GM19240 (cell line): ENCODE data around the gene SLC5A3.

ENCODE experiments used
- DNase-seq: peaks from one replicate; pipeline ENCODE4 v3.0.0; 2011; ENCODE audit warnings: low spot score; ENCODE audit not compliant: insufficient read length

SLC5A3 gene

DNA sequence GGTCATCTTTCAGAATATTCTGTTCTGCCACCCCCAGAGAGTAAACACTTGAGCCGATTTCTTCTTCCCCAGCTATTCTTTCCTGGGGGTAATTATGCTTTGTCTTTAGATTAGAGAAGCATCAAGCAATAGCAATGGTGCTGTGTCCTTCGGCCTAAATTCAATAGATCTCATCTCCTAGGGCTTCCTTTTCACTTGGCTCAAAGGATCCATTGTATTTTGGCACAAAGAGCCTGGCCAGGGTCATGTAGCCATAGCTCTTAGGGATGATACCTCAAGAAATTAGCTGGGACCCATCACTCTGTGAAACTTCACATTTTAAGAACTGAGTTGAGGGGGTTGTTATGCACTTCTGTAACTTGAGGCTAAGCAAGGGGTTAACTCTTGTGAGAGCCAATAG, 27.0 kb downstream of the SLC5A3 start:
- no peak for DNase-seq

DNA sequence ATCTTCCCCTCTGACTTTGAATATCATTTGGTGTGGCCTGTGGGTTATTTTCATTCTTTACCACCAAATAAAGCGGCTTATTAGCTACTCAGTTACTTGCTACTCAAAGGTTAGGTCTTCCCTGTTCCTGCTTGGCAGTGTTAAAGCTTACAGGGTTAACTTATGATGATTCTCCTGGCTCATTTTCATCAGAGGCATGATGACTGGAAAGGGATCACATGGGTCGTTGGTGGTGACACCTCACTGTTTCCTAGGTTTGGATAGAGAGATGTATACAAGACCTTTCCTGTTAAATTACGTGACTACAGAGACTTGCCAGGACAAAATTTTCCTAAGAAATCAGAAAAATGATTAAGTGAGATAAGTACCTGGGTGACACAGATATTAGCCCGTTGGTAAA, 27.4 kb downstream of the SLC5A3 start:
- no peak for DNase-seq

DNA sequence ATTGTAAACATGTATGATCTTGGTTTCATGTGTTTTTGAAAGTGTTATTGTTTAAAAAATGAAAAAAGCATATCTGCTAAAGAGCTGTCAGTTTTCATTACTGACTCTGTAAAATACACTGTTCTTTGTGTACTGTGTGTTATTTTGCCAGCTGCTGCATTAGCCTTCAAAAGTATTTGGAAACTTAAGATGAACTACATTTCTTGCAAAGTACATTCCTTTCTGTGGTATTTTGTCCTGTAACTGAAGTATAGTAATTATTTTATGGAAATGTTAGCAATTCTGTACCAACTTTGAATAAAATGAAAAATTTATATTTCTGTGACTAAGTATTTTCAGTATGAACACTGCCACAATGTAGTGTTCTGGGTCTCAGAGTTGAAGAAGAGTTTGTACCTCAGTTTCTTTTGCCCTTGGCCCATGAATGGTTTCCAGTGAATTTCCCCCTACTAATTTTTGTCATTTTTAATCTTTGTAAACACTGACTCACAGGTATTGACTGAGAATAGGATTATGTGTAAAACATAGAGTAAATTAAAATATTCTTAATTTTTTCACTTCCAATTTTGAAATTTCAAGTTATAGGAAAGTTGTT, 32.7 kb downstream of the SLC5A3 start:
- no peak for DNase-seq

DNA sequence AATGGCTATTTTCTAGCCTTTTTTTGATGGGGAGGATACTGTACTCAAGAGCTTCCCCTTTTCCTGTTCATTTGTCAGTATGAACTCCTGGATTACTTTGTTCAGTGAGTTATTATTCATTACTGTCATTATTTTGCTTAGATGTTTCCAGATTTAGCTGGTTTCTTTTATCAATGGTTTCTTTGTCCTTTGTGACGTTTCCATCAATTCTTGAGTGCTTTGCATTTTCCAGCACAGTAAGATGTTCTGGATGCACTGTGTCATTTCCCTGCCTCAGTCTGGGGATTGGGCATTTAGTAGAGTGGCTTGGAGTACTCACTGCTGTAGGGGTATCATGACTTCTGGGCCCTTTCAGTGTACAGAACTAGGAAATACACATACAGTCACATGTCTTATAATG, 34.2 kb downstream of the SLC5A3 start:
- DNase-seq = no peak

DNA sequence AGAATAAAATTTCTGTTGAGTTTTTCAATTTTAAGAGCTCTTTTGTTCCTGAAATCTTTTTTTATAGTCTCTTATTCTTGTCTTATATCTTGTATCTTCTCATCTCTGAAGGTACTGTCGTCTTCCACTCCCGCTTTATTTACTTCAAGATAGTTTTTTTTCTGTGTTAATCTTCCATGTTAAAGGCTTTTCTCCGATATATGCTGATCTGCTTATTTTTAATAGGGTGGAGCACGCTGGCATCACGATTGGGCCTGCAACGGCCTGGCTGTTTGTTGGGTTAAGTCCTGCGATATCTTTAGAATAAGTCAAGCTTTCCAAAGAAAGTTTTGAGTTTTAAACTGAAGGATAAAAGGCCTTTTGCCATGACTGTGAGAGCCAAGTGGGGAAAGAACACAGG, 35.7 kb downstream of the SLC5A3 start:
- no peak for DNase-seq

DNA sequence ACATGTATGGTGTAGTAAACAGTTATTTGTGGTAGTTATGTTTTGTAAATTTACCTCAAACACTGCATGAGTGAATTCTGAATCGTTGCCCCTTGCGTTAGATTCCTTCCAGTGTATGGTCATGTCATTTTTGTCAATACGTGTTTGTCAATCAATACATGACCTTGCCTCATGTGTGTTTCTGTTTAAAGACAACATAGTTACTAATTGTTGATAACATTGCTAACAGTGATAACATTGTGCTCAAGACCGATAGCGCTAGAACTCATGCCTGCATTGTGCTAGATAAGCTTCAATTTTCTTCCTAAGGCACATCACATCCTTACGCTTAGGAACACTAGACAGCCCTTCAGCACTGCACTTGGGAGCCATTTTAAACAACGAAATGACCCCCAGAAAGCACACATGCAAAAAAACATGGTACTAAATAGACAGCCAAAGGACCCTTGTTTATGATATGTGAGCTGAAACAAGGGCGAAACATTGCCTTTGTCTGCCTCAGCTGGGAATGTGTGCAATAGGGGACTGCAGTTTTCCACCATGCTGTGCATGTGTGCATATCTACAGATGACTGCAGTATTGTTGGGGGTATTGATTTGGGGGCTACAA, 37.3 kb downstream of the SLC5A3 start:
- DNase-seq = no peak

DNA sequence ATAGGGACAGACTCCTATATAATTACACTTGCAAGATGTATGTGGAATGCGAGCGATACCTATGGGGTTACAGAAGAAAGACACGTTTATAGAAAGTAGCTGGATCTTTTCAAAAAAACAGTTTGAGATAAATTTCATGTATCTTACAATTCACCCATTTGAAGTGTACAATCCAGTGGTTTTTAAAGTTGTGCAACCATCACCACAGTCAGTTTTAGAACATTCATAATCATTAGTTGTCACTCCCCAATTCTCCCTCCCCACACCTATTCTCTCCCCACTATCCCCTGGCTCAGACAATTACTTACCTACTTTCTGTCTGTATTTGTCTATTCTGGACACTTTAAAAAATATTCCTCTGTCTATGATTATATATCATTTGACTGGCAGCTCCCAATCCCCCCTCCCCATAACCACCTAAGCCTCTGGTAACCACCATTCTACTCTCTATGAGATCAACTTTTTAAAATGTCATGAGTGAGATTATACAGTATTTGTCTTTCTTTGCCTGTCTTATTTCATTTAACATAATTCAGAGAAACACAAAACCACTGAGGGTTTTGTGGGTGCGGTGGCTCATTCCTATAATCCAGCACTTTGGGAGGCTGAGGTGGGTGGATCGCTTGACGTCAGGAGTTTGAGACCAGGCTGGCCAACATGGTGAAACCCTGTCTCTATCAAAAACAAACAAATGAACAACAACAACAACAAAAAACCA, 39.1 kb downstream of the SLC5A3 start:
- no peak for DNase-seq

DNA sequence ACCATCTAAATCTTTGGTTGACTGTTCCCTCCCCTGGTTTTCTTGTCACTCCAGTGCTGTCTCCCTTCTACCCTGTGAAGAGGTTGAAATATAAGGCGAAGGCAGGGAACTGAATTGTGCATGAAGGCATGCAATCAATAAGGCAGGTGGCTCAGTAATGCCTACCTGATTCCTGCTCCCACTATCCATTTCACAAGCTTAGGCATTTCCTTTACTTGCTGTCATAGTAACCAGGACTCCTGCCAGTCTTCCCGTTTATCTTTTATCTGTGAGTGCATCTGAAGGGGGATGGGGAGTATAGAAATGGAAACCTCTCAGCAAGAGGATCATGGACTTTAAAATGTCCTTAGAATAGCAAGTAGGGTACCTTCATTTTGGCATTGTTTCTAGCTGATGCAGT, 40.5 kb downstream of the SLC5A3 start:
- DNase-seq = no peak

DNA sequence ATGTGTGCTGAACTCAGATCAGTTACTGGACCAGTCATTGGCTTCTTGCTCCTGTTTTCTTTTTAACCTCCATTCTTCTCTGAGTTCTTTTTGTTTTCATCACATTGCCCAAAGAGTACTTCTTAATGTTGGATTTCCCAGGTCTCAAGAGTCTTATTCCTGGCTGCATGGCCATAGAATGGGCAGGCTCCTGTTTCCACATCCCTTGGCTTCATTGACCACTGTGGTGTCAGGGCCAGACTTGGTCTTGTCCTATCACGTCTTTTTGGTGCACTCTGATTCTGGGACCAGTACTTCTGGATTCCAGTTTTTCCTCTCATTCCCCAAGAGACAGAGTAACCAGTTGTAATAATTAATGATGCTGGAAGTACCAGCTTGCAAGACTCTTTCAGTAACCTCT, 41.8 kb downstream of the SLC5A3 start:
- DNase-seq = no peak

DNA sequence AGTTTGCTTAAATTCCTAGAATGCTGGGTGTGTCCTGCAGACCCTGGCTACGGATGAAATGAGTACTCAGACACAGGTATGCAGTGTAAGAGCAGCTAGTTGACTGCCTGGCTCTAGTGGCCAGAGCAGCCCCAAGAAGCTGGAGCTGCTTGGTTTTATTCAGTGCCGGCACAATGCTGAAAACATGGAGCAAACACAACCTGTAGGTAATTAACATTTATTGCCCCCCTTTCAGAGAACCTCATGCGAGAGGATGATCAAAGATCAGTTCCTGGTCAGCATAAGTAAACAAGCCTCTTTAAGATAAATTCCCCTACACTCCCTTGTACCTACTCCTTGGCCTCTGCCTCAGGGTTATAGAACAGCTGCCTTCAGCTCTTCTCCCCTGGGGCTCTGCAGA, 43.2 kb downstream of the SLC5A3 start:
- no peak for DNase-seq

DNA sequence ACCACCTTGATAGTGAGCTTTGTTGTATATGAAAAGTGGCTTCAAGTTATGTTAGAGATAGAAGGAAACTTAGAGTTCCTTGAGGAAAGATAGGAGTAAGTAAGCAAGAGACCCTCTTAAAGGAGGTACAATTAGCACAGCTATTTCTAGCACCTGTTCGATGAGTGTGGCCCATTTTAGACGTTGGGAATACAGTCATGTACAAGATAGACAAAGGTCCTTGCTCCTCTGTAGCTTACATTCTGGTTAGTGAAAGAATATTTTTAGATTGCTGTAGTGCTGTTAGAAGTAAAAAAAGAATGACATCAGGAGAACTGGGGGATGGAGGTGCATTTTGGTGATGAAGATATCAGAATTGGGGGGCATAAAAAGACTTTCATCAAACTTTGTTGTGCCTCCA, 47.5 kb downstream of the SLC5A3 start:
- DNase-seq = no peak

DNA sequence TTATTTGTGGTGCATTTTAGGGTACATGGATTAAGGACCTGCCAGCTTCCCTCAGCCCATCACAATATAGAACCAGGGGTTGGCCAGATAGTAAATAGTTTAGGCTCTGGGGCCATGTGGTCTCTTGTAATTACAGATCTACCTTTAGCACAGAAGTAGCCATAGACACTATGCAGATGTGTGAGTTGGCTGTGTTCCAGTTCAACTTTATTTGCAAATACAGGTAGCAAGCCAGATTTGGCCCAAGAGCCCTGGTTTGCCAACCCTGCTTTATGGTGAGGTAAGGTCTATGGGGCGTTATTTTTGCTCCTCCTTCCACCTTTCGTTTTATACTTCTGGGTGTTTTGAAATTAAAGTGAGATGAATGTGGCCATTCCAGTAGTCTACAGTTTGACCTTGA, 48.7 kb downstream of the SLC5A3 start:
- no peak for DNase-seq
